AG09319 (cell line): ENCODE data around the gene KIAA0319L.

Source experiments
- DNase-seq: peaks from one replicate; pipeline ENCODE4 v3.0.0-alpha.2; 2010; ENCODE audit warnings: low read depth; ENCODE audit errors: extremely low read depth
- CTCF ChIP-seq: IDR thresholded peaks from 2 replicates; pipeline ENCODE4 v1.5.1; 2011; ENCODE audit warnings: low read depth, mild to moderate bottlenecking, inconsistent platforms, low read length, moderate library complexity

The KIAA0319L gene

GRCh38 chr1:35454616-35455015 is 102.6 kb downstream of the KIAA0319L start:
- peak; percentile 36 for TF ChIP-seq CTCF
- DNase-seq: peak; percentile 44

- TF ChIP-seq CTCF: no peak
- DNase-seq: no peak
Measured at GRCh38 chr1:35454176-35454575, 103.0 kb downstream of the KIAA0319L start.

- TF ChIP-seq CTCF: no peak
- no peak for DNase-seq
Measured at GRCh38 chr1:35453031-35453430, 104.2 kb downstream of the KIAA0319L start.

GRCh38 chr1:35452106-35452774 is 105.0 kb downstream of the KIAA0319L start:
- DNase-seq: peak; percentile 75
- TF ChIP-seq CTCF: peak; percentile 9

GRCh38 chr1:35451125-35451528 is 106.1 kb downstream of the KIAA0319L start:
- TF ChIP-seq CTCF: peak; percentile 94
- peak; percentile 59 for DNase-seq

- no peak for TF ChIP-seq CTCF
- DNase-seq: peak; percentile 70
Measured at GRCh38 chr1:35449334-35450008, 107.7 kb downstream of the KIAA0319L start.

GRCh38 chr1:35448344-35448801 is 108.8 kb downstream of the KIAA0319L start:
- TF ChIP-seq CTCF: no peak
- peak; percentile 85 for DNase-seq
